Cardiac muscle cell (in vitro differentiated cells and primary cell): ENCODE results near the gene MAP4. TPM values are rescaled to one million over a fixed set of nuclear protein-coding genes. Genes with fewer than 3 reads are reported as not detected.
"Not testable (repeated sequence)": the region's sequence is repeated elsewhere in the genome, so short reads cannot be mapped to it uniquely, and the experiment has no call there.

Experiments used
- DNase-seq, 2 donors: peaks; one replicate each; pipeline versions ENCODE4 v3.0.0 to v3.0.0-alpha.2; 2010 to 2017; ENCODE audit warnings: low read depth in 1 of 2, low spot score in 1 of 2
- H3K27ac ChIP-seq: fragments of 200-600 bp; sonication (generic); 2 replicates; pipeline ENCODE4 v1.5.1; 2016
- H3K27me3 ChIP-seq: fragments of 200-600 bp; sonication (generic); 2 replicates; pipeline ENCODE4 v1.6.0; 2016; ENCODE audit warnings: control low read depth
- H3K36me3 ChIP-seq: fragments of 200-600 bp; sonication (generic); 2 replicates; pipeline ENCODE4 v1.5.1; 2016; ENCODE audit warnings: control low read depth
- H3K4me1 ChIP-seq: fragments of 200-600 bp; sonication (generic); 2 replicates; pipeline ENCODE4 v1.8.1; 2017; ENCODE audit warnings: low read depth, mild to moderate bottlenecking, mixed run types
- H3K4me3 ChIP-seq: fragments of 200-600 bp; sonication (generic); 2 replicates; pipeline ENCODE4 v1.5.1; 2016; ENCODE audit warnings: mild to moderate bottlenecking
- H3K9me3 ChIP-seq: fragments of 200-600 bp; sonication (generic); 2 replicates; pipeline ENCODE4 v1.5.1; 2017; ENCODE audit warnings: low read depth, mild to moderate bottlenecking, control low read depth
- polyA plus RNA-seq: library from polyadenylated mRNA; unstranded; fragments of >200 nt; fragmentation: Nextera tagmentation; extraction: Ambion mirVana; gene quantifications from 2 replicates; pipeline ENCODE4 v1.2.1, GENCODE V29; 2016
- total RNA-seq: library from RNA; depleted of rRNA; stranded (reverse); fragments of >200 nt; gene quantifications from 2 replicates; pipeline ENCODE4 v1.2.3, GENCODE V29; 2016
- TF ChIP-seq, protein P1 (sequence below): IDR thresholded peaks from 2 replicates; pipeline ENCODE4 v1.5.1; 2012; ENCODE audit warnings: low read depth, mild to moderate bottlenecking, low read length

Gene MAP4
- total and polyA plus RNA-seq, 2 experiments from 2014 or later, result 136 to 138 TPM

DNA sequence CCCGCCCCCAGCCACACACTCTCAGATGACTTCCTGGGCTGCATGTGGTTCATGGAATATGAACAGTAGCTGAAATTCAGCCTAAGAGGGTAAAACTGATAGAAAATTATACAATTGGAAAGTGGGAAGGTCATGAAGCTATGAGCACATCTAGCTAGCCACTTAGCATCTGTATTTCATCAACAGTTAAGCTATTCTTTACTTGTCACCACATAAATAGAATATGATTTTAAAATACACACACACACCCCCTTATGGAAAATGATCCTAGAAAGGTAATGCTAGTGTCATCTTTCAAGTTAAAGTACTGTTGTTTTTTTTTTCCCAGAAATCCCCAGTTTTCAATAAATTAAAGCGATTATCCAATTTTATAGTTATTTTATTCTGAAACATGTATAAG lies 3.6 kb downstream of the MAP4 start:
- no peaks in the 10 kb centered on the region for H3K27me3 ChIP-seq
- no peak overlapping the region for H3K4me3 ChIP-seq
- H3K9me3 ChIP-seq, result no peaks in the 10 kb centered on the region
- peak overlapping the region; percentile 56 for H3K27ac ChIP-seq
- peaks cover 48% of the 10 kb centered on the region for H3K4me1 ChIP-seq
- TF ChIP-seq, protein P1, sequence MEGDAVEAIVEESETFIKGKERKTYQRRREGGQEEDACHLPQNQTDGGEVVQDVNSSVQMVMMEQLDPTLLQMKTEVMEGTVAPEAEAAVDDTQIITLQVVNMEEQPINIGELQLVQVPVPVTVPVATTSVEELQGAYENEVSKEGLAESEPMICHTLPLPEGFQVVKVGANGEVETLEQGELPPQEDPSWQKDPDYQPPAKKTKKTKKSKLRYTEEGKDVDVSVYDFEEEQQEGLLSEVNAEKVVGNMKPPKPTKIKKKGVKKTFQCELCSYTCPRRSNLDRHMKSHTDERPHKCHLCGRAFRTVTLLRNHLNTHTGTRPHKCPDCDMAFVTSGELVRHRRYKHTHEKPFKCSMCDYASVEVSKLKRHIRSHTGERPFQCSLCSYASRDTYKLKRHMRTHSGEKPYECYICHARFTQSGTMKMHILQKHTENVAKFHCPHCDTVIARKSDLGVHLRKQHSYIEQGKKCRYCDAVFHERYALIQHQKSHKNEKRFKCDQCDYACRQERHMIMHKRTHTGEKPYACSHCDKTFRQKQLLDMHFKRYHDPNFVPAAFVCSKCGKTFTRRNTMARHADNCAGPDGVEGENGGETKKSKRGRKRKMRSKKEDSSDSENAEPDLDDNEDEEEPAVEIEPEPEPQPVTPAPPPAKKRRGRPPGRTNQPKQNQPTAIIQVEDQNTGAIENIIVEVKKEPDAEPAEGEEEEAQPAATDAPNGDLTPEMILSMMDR, result no peak
- H3K36me3 ChIP-seq, result no peaks in the 10 kb centered on the region
- DNase-seq, result no peak

DNA sequence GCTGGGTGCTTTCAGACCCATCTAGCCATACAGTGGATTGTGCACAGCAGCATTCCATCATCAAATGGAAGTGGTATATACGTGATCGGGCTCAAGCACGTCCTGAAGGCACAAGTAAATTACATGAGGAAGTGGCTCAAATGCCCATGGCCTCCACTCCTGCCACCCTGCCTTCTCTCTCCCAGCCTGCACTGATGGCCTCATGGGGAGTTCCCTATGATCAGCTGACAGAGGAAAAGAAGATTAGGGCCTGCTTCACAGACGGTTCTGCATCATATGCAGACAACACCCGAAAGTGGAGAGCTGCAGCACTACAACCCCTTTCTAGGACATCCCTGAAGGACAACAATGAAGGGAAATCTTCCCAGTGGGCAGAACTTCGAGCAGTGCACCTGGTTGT lies 8.2 kb downstream of the MAP4 start:
- H3K4me3 ChIP-seq, H3K9me3 ChIP-seq, H3K36me3 ChIP-seq, H3K27ac ChIP-seq, H3K27me3 ChIP-seq, DNase-seq: not testable (repeated sequence)
- peaks cover 18% of the 10 kb centered on the region for H3K4me1 ChIP-seq

GRCh38 chr3:48007361-48007760 lies 8.9 kb downstream of the MAP4 start:
- peaks cover 11% of the 10 kb centered on the region for H3K4me1 ChIP-seq
- not testable (repeated sequence) for H3K27ac ChIP-seq, H3K4me3 ChIP-seq, DNase-seq, H3K27me3 ChIP-seq, H3K36me3 ChIP-seq, H3K9me3 ChIP-seq

DNA sequence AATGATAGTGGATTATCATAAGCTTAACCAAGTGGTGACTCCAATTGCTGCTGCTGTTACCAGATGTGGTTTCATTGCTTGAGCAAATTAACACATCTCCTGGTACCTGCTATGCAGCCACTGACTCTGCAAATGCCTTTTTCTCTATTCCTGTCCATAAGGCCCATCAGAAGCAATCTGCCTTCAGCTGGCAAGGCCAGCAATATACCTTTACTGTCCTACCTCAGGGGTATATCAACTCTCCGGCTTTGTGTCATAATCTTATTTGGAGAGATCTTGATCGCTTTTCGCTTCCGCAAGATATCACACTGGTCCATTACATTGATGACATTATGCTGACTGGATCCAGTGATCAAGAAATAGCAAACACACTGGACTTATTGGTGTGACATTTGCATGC lies 9.4 kb downstream of the MAP4 start:
- not testable (repeated sequence) for DNase-seq, H3K36me3 ChIP-seq, H3K27me3 ChIP-seq, H3K27ac ChIP-seq, H3K4me1 ChIP-seq, H3K9me3 ChIP-seq, H3K4me3 ChIP-seq

GRCh38 chr3:48004694-48005093 lies 11.5 kb downstream of the MAP4 start:
- Histone ChIP-seq H3K4me1 (no peaks in the 10 kb centered on the region), H3K36me3 (no peaks in the 10 kb centered on the region), H3K27ac (no peak overlapping the region), H3K9me3 (no peaks in the 10 kb centered on the region), H3K27me3 (no peaks in the 10 kb centered on the region), H3K4me3 (no peak overlapping the region)
- TF ChIP-seq, protein P1, result no peak
- no peak for DNase-seq

GRCh38 chr3:48002787-48003186 lies 13.4 kb downstream of the MAP4 start:
- H3K4me1 ChIP-seq, result peaks cover 5% of the 10 kb centered on the region
- H3K36me3 ChIP-seq, result peaks cover 5% of the 10 kb centered on the region
- H3K27me3 ChIP-seq, result no peaks in the 10 kb centered on the region
- TF ChIP-seq, protein P1, result no peak
- H3K9me3 ChIP-seq, result no peaks in the 10 kb centered on the region
- no peak overlapping the region for H3K4me3 ChIP-seq
- H3K27ac ChIP-seq, result no peak overlapping the region
- no peak for DNase-seq

DNA sequence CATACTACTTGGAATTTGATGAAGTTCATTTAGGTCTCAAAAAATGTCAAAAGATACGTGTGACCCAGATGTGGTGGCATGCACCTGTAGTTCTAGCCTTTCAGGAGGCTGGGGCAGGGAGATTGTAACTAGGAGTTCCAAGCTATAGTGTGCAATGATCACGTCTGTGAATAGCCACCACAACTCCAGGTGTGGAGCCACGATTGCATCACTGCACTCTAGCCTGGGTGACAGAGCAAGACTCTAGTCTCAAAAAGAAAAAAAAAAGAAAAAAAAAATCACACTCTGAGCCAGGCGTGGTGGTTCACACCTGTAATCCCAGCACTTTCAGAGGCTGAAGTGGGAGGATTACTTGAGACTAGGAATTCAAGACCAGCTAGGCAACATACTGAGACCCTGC lies 14.2 kb downstream of the MAP4 start:
- Histone ChIP-seq H3K4me1 (peaks cover 5% of the 10 kb centered on the region), H3K4me3 (no peak overlapping the region), H3K36me3 (peaks cover 5% of the 10 kb centered on the region), H3K27me3 (no peaks in the 10 kb centered on the region), H3K27ac (no peak overlapping the region), H3K9me3 (no peaks in the 10 kb centered on the region)
- DNase-seq, result no peak
- TF ChIP-seq, protein P1, result no peak
